SK-N-SH (cell line): ENCODE data around the gene TTYH3. TPM values are rescaled to one million over a fixed set of nuclear protein-coding genes. Genes with fewer than 3 reads are reported as not detected.

ENCODE experiments used
- CTCF ChIA-PET: fragments of 300-600, 350-600 bp; formaldehyde crosslinking; extraction: SDS; loops from one replicate; lab custom pipeline; 2021; lab: Yijun Ruan, JAX
- POLR2A ChIA-PET: fragments of 350-600 bp; sonication (Branson Sonifier 250); formaldehyde crosslinking; extraction: SDS; loops from one replicate; lab custom pipeline; 2020; ENCODE audit warnings: antibody characterized with exemption, inconsistent platforms; lab: Yijun Ruan, JAX
- DNase-seq: peaks from one replicate; pipeline ENCODE4 v3.0.0; 2012
- H2AFZ ChIP-seq: fragments of 200-600 bp; sonication (generic); 2 replicates; pipeline ENCODE4 v1.8.1; 2016; ENCODE audit warnings: antibody characterized with exemption, mild to moderate bottlenecking, low read depth
- H3F3A ChIP-seq: fragments of 200-600 bp; sonication (generic); replicated peaks from 2 replicates; pipeline ENCODE3; 2016; ENCODE audit warnings: antibody characterized with exemption, mild to moderate bottlenecking; ENCODE audit not compliant: insufficient read depth
- H3K27ac ChIP-seq, 2 experiments: fragments of 200-500 bp in 1 of 2; fragments of 200-600 bp in 1 of 2; sonication (Bioruptor generic) in 1 of 2; sonication (generic), shearing (Covaris generic) in 1 of 2; 2 replicates each; pipeline versions ENCODE4 v1.5.1 to v1.6.1; 2014 to 2016; ENCODE audit warnings: low read depth in 2 of 2, inconsistent platforms in 1 of 2, low read length in 1 of 2, mild to moderate bottlenecking in 1 of 2, mixed read lengths in 1 of 2
- H3K27me3 ChIP-seq: fragments of 200-600 bp; sonication (generic), shearing (Covaris generic); 2 replicates; pipeline ENCODE4 v1.6.1; 2016; ENCODE audit warnings: mixed run types; ENCODE audit not compliant: insufficient read depth
- H3K36me3 ChIP-seq, 2 experiments: fragments of 200-500 bp in 1 of 2; fragments of 200-600 bp in 1 of 2; sonication (Bioruptor generic) in 1 of 2; sonication (generic) in 1 of 2; replicated peaks in 1 of 2; 2 replicates each; pipeline versions ENCODE3 to v1.5.1; 2014 to 2016; ENCODE audit warnings: low read length in 1 of 2, mild to moderate bottlenecking in 1 of 2; ENCODE audit not compliant: insufficient read depth in 2 of 2, control insufficient read depth in 1 of 2
- H3K4me1 ChIP-seq, 2 experiments: fragments of 200-500 bp in 1 of 2; fragments of 200-600 bp in 1 of 2; sonication (Bioruptor generic) in 1 of 2; sonication (generic), shearing (Covaris generic) in 1 of 2; 2 replicates each; pipeline versions ENCODE4 v1.5.1 to v1.6.1; 2014 to 2016; ENCODE audit warnings: low read depth in 1 of 2, low read length in 1 of 2, mixed run types in 1 of 2; ENCODE audit not compliant: insufficient read depth in 2 of 2, control insufficient read depth in 1 of 2
- H3K4me2 ChIP-seq: fragments of 200-600 bp; sonication (generic), shearing (Covaris generic); 2 replicates; pipeline ENCODE4 v1.6.1; 2017; ENCODE audit warnings: mixed run types
- H3K4me3 ChIP-seq, 2 experiments: fragments of 200-500 bp in 1 of 2; fragments of 200-600 bp in 1 of 2; sonication (Bioruptor generic) in 1 of 2; sonication (generic), shearing (Covaris generic) in 1 of 2; 2 replicates each; pipeline versions ENCODE4 v1.5.1 to v1.8.1; 2014 to 2016; ENCODE audit warnings: low read depth in 2 of 2, inconsistent platforms in 1 of 2, low read length in 1 of 2, mild to moderate bottlenecking in 1 of 2, mixed read lengths in 1 of 2, moderate library complexity in 1 of 2
- H3K79me2 ChIP-seq: fragments of 200-600 bp; sonication (generic); 2 replicates; pipeline ENCODE4 v1.8.1; 2017; ENCODE audit warnings: mild to moderate bottlenecking; ENCODE audit not compliant: insufficient read depth
- H3K9ac ChIP-seq: fragments of 200-600 bp; sonication (generic); 2 replicates; pipeline ENCODE4 v1.6.1; 2017; ENCODE audit warnings: mixed run types
- H3K9me2 ChIP-seq: fragments of 200-600 bp; sonication (generic); 2 replicates; pipeline ENCODE4 v1.6.1; 2017; ENCODE audit warnings: mixed run types
- H3K9me3 ChIP-seq: fragments of 200-600 bp; sonication (generic); 2 replicates; pipeline ENCODE4 v1.6.1; 2017; ENCODE audit warnings: mixed run types, mild to moderate bottlenecking, moderate library complexity
- H4K20me1 ChIP-seq: fragments of 200-600 bp; sonication (generic); 2 replicates; pipeline ENCODE4 v1.6.1; 2017; ENCODE audit warnings: mild to moderate bottlenecking, mixed run types; ENCODE audit not compliant: insufficient read depth
- CHD2 ChIP-seq: fragments of 150-350 bp; IDR thresholded peaks from 2 replicates; pipeline ENCODE4 v1.6.1; 2018; ENCODE audit warnings: low read length; ENCODE audit not compliant: partially characterized antibody
- EP300 ChIP-seq, 2 experiments: IDR thresholded peaks; 2 replicates each; pipeline versions ENCODE4 v1.4.0 to v1.6.1; 2012; ENCODE audit warnings: borderline replicate concordance in 1 of 2, low read depth in 1 of 2, low read length in 1 of 2
- FOXJ3 ChIP-seq: sonication (generic); formaldehyde crosslinking; IDR thresholded peaks from 2 replicates; pipeline ENCODE4 v1.5.1; 2020; ENCODE audit warnings: mild to moderate bottlenecking, missing genetic modification reagents
- GATA2 ChIP-seq: sonication (generic); formaldehyde crosslinking; IDR thresholded peaks from 2 replicates; pipeline ENCODE4 v1.5.0; 2020; ENCODE audit warnings: mild to moderate bottlenecking, missing genetic modification reagents
- MEF2A ChIP-seq: IDR thresholded peaks from 2 replicates; pipeline ENCODE4 v1.4.0; 2012; ENCODE audit warnings: low read depth, borderline replicate concordance
- NRF1 ChIP-seq: IDR thresholded peaks from 2 replicates; pipeline ENCODE4 v1.6.1; 2012; ENCODE audit warnings: low read depth, mild to moderate bottlenecking, low read length
- RAD21 ChIP-seq: IDR thresholded peaks from 2 replicates; pipeline ENCODE4 v1.6.1; 2012; ENCODE audit warnings: mild to moderate bottlenecking, low read length
- RFX5 ChIP-seq: IDR thresholded peaks from 2 replicates; pipeline ENCODE4 v1.6.1; 2012; ENCODE audit warnings: mild to moderate bottlenecking, improper control_type of control experiment, low read length
- SMC3 ChIP-seq: IDR thresholded peaks from 2 replicates; pipeline ENCODE4 v1.6.1; 2012; ENCODE audit warnings: low read depth, low read length, improper control_type of control experiment
- TCF12 ChIP-seq: IDR thresholded peaks from 2 replicates; pipeline ENCODE4 v1.4.0; 2012
- TEAD4 ChIP-seq: IDR thresholded peaks from 2 replicates; pipeline ENCODE4 v1.4.0; 2012; ENCODE audit warnings: mild to moderate bottlenecking, borderline replicate concordance; ENCODE audit not compliant: insufficient read depth
- WGBS: methylation state at CpG from one replicate; pipeline ENCODE4 v1.1.6; 2017; ENCODE audit warnings: low lambda C conversion rate; 5-methylcytosine and 5-hydroxymethylcytosine counted together
- polyA plus RNA-seq, 3 experiments: library from polyadenylated mRNA; depleted of rRNA; stranded (reverse); fragments of >200 nt; gene quantifications; 2 replicates each; pipeline ENCODE4 v1.2.3, GENCODE V29; 2012

TTYH3 gene
- polyA plus RNA-seq, 1 of the 3 experiments (the other 2 are of a cell fraction): 105 TPM

GRCh38 chr7:2654059-2654458 lies 22.3 kb downstream of the TTYH3 start:
- Histone ChIP-seq H3F3A (peaks cover 6% of the 10 kb centered on the region), H3K27me3 (no peaks in the 10 kb centered on the region), H3K4me1 (peaks cover 0 to 5% of the 10 kb centered on the region in 2 experiments; a peak in 1 of 4 replicates), H3K27ac (no peak overlapping the region), H3K9me3 (no peaks in the 10 kb centered on the region), H3K4me2 (no peak overlapping the region), H4K20me1 (peaks cover 29% of the 10 kb centered on the region)
- DNase-seq: no peak
- ChIA-PET CTCF (interaction anchor here (1.0 to 4.6 kb wide), 10 partner anchors 7 to 82 kb away, joined by 3 to 28 read pairs (median 5); no protein-coding TSS in a partner anchor), POLR2A (interaction anchor here (1.2 kb wide), 1 partner anchor 24 kb away, joined by 3 read pairs; no protein-coding TSS in a partner anchor)
- WGBS: 81% methylated on average over 5 of the region's 5 CpGs
- no peak for TF ChIP-seq CHD2
- TF ChIP-seq MEF2A: no peak
- TF ChIP-seq RAD21: no peak
- no peak for TF ChIP-seq EP300 (IDR thresholded peaks at IDR 0.05; ENCODE audit: borderline replicate concordance in 1 of 2, low read depth in 1 of 2, low read length in 1 of 2)
- no peak for TF ChIP-seq GATA2 (CRISPR knock-in tag)
- TF ChIP-seq SMC3: no peak
- TF ChIP-seq FOXJ3 (CRISPR knock-in tag): no peak
- TF ChIP-seq NRF1: no peak
- TF ChIP-seq TEAD4: no peak
- TF ChIP-seq TCF12: no peak
- TF ChIP-seq, all 33 proteins: peak for 0
- Histone ChIP-seq H3K9ac (no peak overlapping the region), H3K36me3 (peaks cover 37 to 71% of the 10 kb centered on the region in 2 experiments), H2AFZ (no peak overlapping the region), H3K79me2 (peaks cover 12% of the 10 kb centered on the region; the same call in 1 of the 2 replicates), H3K4me3 (no peak overlapping the region), H3K9me2 (no peaks in the 10 kb centered on the region)

GRCh38 chr7:2655870-2656614 lies 24.3 kb downstream of the TTYH3 start:
- ChIA-PET CTCF (interaction anchor here (0.8 to 2.5 kb wide), 9 partner anchors 10 to 205 kb away, joined by 3 to 11 read pairs (median 4); no protein-coding TSS in a partner anchor), POLR2A (interaction anchor here (1.5 kb wide), 1 partner anchor 11 kb away, joined by 8 read pairs; no protein-coding TSS in a partner anchor)
- 97% methylated on average over 22 of the region's 29 CpGs for WGBS

More at GRCh38 chr7:2655870-2656614, 24.3 kb downstream of the TTYH3 start:
- peaks cover 0 to 8% of the 10 kb centered on the region in 2 experiments; a peak in 1 of 4 replicates for H3K4me1 ChIP-seq
- H3K79me2 ChIP-seq: peaks cover 10% of the 10 kb centered on the region; the same call in 1 of the 2 replicates
- no peak overlapping the region; a peak in 1 of 4 replicates for H3K27ac ChIP-seq
- peaks cover 6% of the 10 kb centered on the region for H3F3A ChIP-seq
- no peak for TF ChIP-seq RAD21
- no peak for TF ChIP-seq RFX5
- no peaks in the 10 kb centered on the region for H3K9me2 ChIP-seq
- H3K27me3 ChIP-seq: no peaks in the 10 kb centered on the region
- H4K20me1 ChIP-seq: peaks cover 37% of the 10 kb centered on the region
- peaks cover 29 to 75% of the 10 kb centered on the region in 2 experiments for H3K36me3 ChIP-seq
- H3K4me2 ChIP-seq: no peak overlapping the region
- DNase-seq: no peak
- no peaks in the 10 kb centered on the region for H3K9me3 ChIP-seq
- no peak overlapping the region for H3K9ac ChIP-seq
- H2AFZ ChIP-seq: no peak overlapping the region
- H3K4me3 ChIP-seq: no peak overlapping the region
